Heart left ventricle (tissue), 16 donors: ENCODE data around the gene TBX3. TPM values are rescaled to one million over a fixed set of nuclear protein-coding genes. Genes with fewer than 3 reads are reported as not detected.
A peak's percentile ranks its signal among the peaks of the same experiment; 100 is the strongest.
"Not testable (repeated sequence)": the region's sequence is repeated elsewhere in the genome, so short reads cannot be mapped to it uniquely, and the experiment has no call there.

Experiments
- ATAC-seq, 4 donors: fragments of 200-7000 bp; cut with Tn5 transposase; one replicate each; pipeline ENCODE4 v1.9.1; 2020 to 2022; ENCODE audit warnings: moderate library complexity in 4 of 4, mild to moderate bottlenecking in 3 of 4, moderate number of reproducible peaks in 1 of 4
- DNase-seq, 5 donors: peaks; one replicate each; pipeline ENCODE4 v3.0.0-alpha.2; 2020
- H3K27ac ChIP-seq, 12 donors: fragments of 200-600 bp; sonication (generic) in 4 of 12; one replicate each; pipeline versions ENCODE4 v1.5.0 to v1.8.0; 2016 to 2022; ENCODE audit warnings: mild to moderate bottlenecking in 2 of 12
- H3K27me3 ChIP-seq, 9 donors: fragments of 200-600 bp; sonication (generic) in 2 of 9; one replicate each; pipeline versions ENCODE4 v1.5.1 to v1.8.0; 2016 to 2022; ENCODE audit warnings: mild to moderate bottlenecking in 3 of 9
- H3K36me3 ChIP-seq, 9 donors: fragments of 200-600 bp; sonication (generic) in 2 of 9; one replicate each; pipeline versions ENCODE4 v1.5.0 to v1.8.0; 2018 to 2022; ENCODE audit warnings: mild to moderate bottlenecking in 2 of 9
- H3K4me1 ChIP-seq, 12 donors: fragments of 200-600 bp; sonication (generic) in 4 of 12; one replicate each; pipeline versions ENCODE4 v1.5.0 to v1.8.0; 2016 to 2022; ENCODE audit warnings: mild to moderate bottlenecking in 3 of 12
- H3K4me3 ChIP-seq, 12 donors: fragments of 200-600 bp; sonication (generic) in 4 of 12; one replicate each; pipeline versions ENCODE4 v1.5.0 to v1.8.0; 2017 to 2022; ENCODE audit warnings: mild to moderate bottlenecking in 9 of 12, moderate library complexity in 4 of 12
- H3K9me3 ChIP-seq, 12 donors: fragments of 200-600 bp; sonication (generic) in 4 of 12; one replicate each; pipeline versions ENCODE4 v1.5.0 to v1.8.0; 2016 to 2022; ENCODE audit warnings: mild to moderate bottlenecking in 1 of 12
- CTCF ChIP-seq, 12 donors: fragments of 200-600 bp; sonication (generic) in 4 of 12; IDR thresholded peaks; one replicate each; pipeline versions ENCODE4 v1.5.0 to v1.8.0; 2018 to 2022; ENCODE audit warnings: antibody characterized with exemption in 12 of 12, mild to moderate bottlenecking in 5 of 12
- POLR2A ChIP-seq, 2 donors: fragments of 450-650 bp; IDR thresholded peaks; one replicate each; pipeline ENCODE4 v1.6.1; 2017; ENCODE audit warnings: antibody characterized with exemption in 2 of 2, mild to moderate bottlenecking in 2 of 2, moderate library complexity in 2 of 2
- WGBS, 4 donors: extraction: QIAGEN DNeasy Blood & Tissue Kit in 2 of 4; methylation state at CpG; one replicate each; pipeline versions ENCODE4 v1.1.5 to v1.1.7; 2013 to 2018; 5-methylcytosine and 5-hydroxymethylcytosine counted together
- intact Hi-C, 10 donors: fragments of 100-400 bp; cut with DNase I; formaldehyde crosslinking; loops; one replicate each; pipeline versions ENCODE4 v1.11.1 to v1.14.2; 2022
- polyA plus RNA-seq, 2 donors: library from polyadenylated mRNA; stranded (reverse); fragments of 200-250 nt; gene quantifications; one replicate each; pipeline ENCODE4 v1.2.3, GENCODE V29; 2013
- total RNA-seq, 9 donors: library from RNA; depleted of rRNA in 2 of 9; stranded (reverse); fragments of >200 nt in 2 of 9; fragmentation: NEBNext Ultra II Directional in 3 of 9; extraction: Animal tissue kit (Norgen Biotek cat#: 25700) in 3 of 9; gene quantifications; one replicate each; pipeline versions ENCODE4 v1.1.0 to v1.2.4, GENCODE V29; 2016 to 2023
- donor health status: ischemic (EF 13 %, LVEDD 7.1; RV severe dilation, severe dysfunction).
- donor health status: healthy with polysubstance abuse.
- donor health status: DM: no; HTN: yes; CAD: no.
- donor health status: DM: no; HTN: no; CAD: no.
- donor health status: ischemic (EF 25% LVEDD 6.9; RV normal size, moderate dysfunction).
- donor health status: ischemic (EF 25% LVEDD 5.7; RV mildly dilated, moderate dysfunction).
- donor health status: healthy.
- donor health status: DM: yes; HTN: yes; CAD: no.
- donor health status: ischemic (EF 35%, LVEDD 5.7; RV mildly dilated, moderate dysfunction).
- donor health status: nonischemic (EF 11% LVEDD 7.7; RV severe dilation, severe dysfunction).
- donor health status: DM: yes; HTN: yes; CAD: no.
- donor health status: PGD.
- donor health status: ischemic (EF 29% LVEDD 5.4; RV normal size, mild dysfunction).
- donor health status: nonischemic (EF 23%, LVEDD 6.1; RV moderate dilation, normal function).

Gene TBX3
- total and polyA plus RNA-seq, 11 donors: 10.3 to 31.3 (median 15.7) TPM

- TF ChIP-seq POLR2A (IDR thresholded peaks at IDR 0.05): no peak
- TF ChIP-seq CTCF (IDR thresholded peaks at IDR 0.05): no peak
- Histone ChIP-seq H3K36me3 (no peaks in the 10 kb centered on the region), H3K27ac (peak overlapping the region in 9 of 12 donors; percentile 9 to 80 (median 60)), H3K4me3 (no peak overlapping the region), H3K4me1 (peaks cover 0 to 9% (median 0%) of the 10 kb centered on the region in 12 donors), H3K27me3 (no peaks in the 10 kb centered on the region), H3K9me3 (no peaks in the 10 kb centered on the region)
- intact Hi-C loops: no loop called here
- WGBS, 4 donors: 39 to 61% (median 50%) methylated on average over 7 of the region's 7 CpGs
- DNase-seq (peak; percentile 69 to 89 (median 75)), ATAC-seq (peak; percentile 98 to 99 (median 98))
These were observed 42.2 kb upstream of the TBX3 start for GRCh38 chr12:114726092-114726710.

- ATAC-seq, DNase-seq, H3K9me3 ChIP-seq, intact Hi-C loops, H3K27ac ChIP-seq, H3K4me3 ChIP-seq, H3K36me3 ChIP-seq, H3K27me3 ChIP-seq, H3K4me1 ChIP-seq: not testable (repeated sequence)
- WGBS, 4 donors: 91 to 93% (median 92%) methylated on average over 5 of the region's 5 CpGs
These were observed 38.2 kb upstream of the TBX3 start for GRCh38 chr12:114722176-114722575.

GRCh38 chr12:114721266-114721665 is 37.3 kb upstream of the TBX3 start:
- Histone ChIP-seq H3K27ac (no peak overlapping the region), H3K4me3 (no peak overlapping the region), H3K4me1 (peaks cover 0 to 6% (median 0%) of the 10 kb centered on the region in 12 donors), H3K9me3 (no peaks in the 10 kb centered on the region), H3K27me3 (no peaks in the 10 kb centered on the region), H3K36me3 (no peaks in the 10 kb centered on the region)
- 39 to 48% (median 41%) methylated on average over 6 to 7 of the region's 7 CpGs for WGBS, 4 donors
- peak in 2 of 4 donors; percentile 28 to 43 for ATAC-seq
- intact Hi-C loops: no loop called here
- DNase-seq: no peak
- no peak for TF ChIP-seq CTCF (IDR thresholded peaks at IDR 0.05)
- no peak for TF ChIP-seq POLR2A (IDR thresholded peaks at IDR 0.05)

- Histone ChIP-seq H3K4me3 (no peak overlapping the region), H3K9me3 (peaks cover 0 to 8% (median 0%) of the 10 kb centered on the region in 12 donors), H3K27ac (no peak overlapping the region), H3K4me1 (no peaks in the 10 kb centered on the region), H3K27me3 (peaks cover 0 to 43% (median 3%) of the 10 kb centered on the region in 9 donors), H3K36me3 (no peaks in the 10 kb centered on the region)
- ATAC-seq (no peak), DNase-seq (no peak)
- intact Hi-C loops: no loop called here
- 91 to 93% (median 92%) methylated on average over 9 of the region's 9 CpGs for WGBS, 4 donors
- no peak for TF ChIP-seq POLR2A (IDR thresholded peaks at IDR 0.05)
- TF ChIP-seq CTCF (IDR thresholded peaks at IDR 0.05): no peak
These were observed 29.7 kb upstream of the TBX3 start for GRCh38 chr12:114713466-114714215.
